ENCODE data around the gene KCNIP1.

KCNIP1 gene

GRCh38 chr5:170642776-170643436 is 139.1 kb downstream of the KCNIP1 start:
- Histone ChIP-seq H3K4me3 (ENCODE audit: low read depth, low read length) (no peak overlapping the region), H3K36me3 (no peaks in the 10 kb centered on the region), H3K9me3 (no peaks in the 10 kb centered on the region), H3K27me3 (peaks cover 10% of the 10 kb centered on the region), H3K4me1 (no peaks in the 10 kb centered on the region)
- DNase-seq, result no peak
- no peak for TF ChIP-seq CTCF (IDR thresholded peaks at IDR 0.05; ENCODE audit: low read depth, low read length)

- H3K4me1 ChIP-seq, result no peaks in the 10 kb centered on the region
- no peak for TF ChIP-seq CTCF (IDR thresholded peaks at IDR 0.05; ENCODE audit: low read depth, low read length)
- no peaks in the 10 kb centered on the region for H3K36me3 ChIP-seq
- no peak overlapping the region for H3K4me3 ChIP-seq (ENCODE audit: low read depth, low read length)
- H3K9me3 ChIP-seq, result no peaks in the 10 kb centered on the region
- H3K27me3 ChIP-seq, result peaks cover 17% of the 10 kb centered on the region
- no peak for DNase-seq
These were observed 139.8 kb downstream of the KCNIP1 start for GRCh38 chr5:170643591-170643990.

GRCh38 chr5:170644501-170644900 is 140.7 kb downstream of the KCNIP1 start:
- no peak for TF ChIP-seq CTCF (IDR thresholded peaks at IDR 0.05; ENCODE audit: low read depth, low read length)
- H3K36me3 ChIP-seq, result no peaks in the 10 kb centered on the region
- peaks cover 19% of the 10 kb centered on the region for H3K27me3 ChIP-seq
- H3K9me3 ChIP-seq, result no peaks in the 10 kb centered on the region
- H3K4me1 ChIP-seq, result no peaks in the 10 kb centered on the region
- H3K4me3 ChIP-seq (ENCODE audit: low read depth, low read length), result no peak overlapping the region
- DNase-seq, result no peak

GRCh38 chr5:170648541-170648940 is 144.7 kb downstream of the KCNIP1 start:
- Histone ChIP-seq H3K9me3 (no peaks in the 10 kb centered on the region), H3K27me3 (peaks cover 19% of the 10 kb centered on the region), H3K36me3 (no peaks in the 10 kb centered on the region), H3K4me1 (no peaks in the 10 kb centered on the region), H3K4me3 (ENCODE audit: low read depth, low read length) (no peak overlapping the region)
- DNase-seq, result no peak
- TF ChIP-seq CTCF (IDR thresholded peaks at IDR 0.05; ENCODE audit: low read depth, low read length), result no peak

GRCh38 chr5:170650850-170651249 is 147.0 kb downstream of the KCNIP1 start:
- no peaks in the 10 kb centered on the region for H3K36me3 ChIP-seq
- no peak for TF ChIP-seq CTCF (IDR thresholded peaks at IDR 0.05; ENCODE audit: low read depth, low read length)
- no peak overlapping the region for H3K4me3 ChIP-seq (ENCODE audit: low read depth, low read length)
- peaks cover 19% of the 10 kb centered on the region for H3K27me3 ChIP-seq
- H3K9me3 ChIP-seq, result no peaks in the 10 kb centered on the region
- no peaks in the 10 kb centered on the region for H3K4me1 ChIP-seq
- DNase-seq, result no peak

- Histone ChIP-seq H3K4me1 (no peaks in the 10 kb centered on the region), H3K27me3 (peaks cover 14% of the 10 kb centered on the region), H3K9me3 (no peaks in the 10 kb centered on the region), H3K36me3 (no peaks in the 10 kb centered on the region), H3K4me3 (ENCODE audit: low read depth, low read length) (no peak overlapping the region)
- no peak for TF ChIP-seq CTCF (IDR thresholded peaks at IDR 0.05; ENCODE audit: low read depth, low read length)
- DNase-seq, result no peak
These were observed 147.9 kb downstream of the KCNIP1 start for GRCh38 chr5:170651604-170652277.

Data from BE2C (cell line).